PC-9 (cell line): ENCODE data around the gene COX11. TPM values are rescaled to one million over a fixed set of nuclear protein-coding genes. Genes with fewer than 3 reads are reported as not detected.

ENCODE experiments used
- BruUV-seq: library from RNA; stranded (reverse); fragments of 400-500 nt; replicated peaks from 2 replicates; lab custom pipeline; 2021; lab: Mats Ljungman, UMichigan
- CTCF ChIA-PET: fragments of 300-600 bp; sonication (Branson Sonifier 250); formaldehyde crosslinking; loops from one replicate; lab custom pipeline; 2022; ENCODE audit warnings: antibody characterized with exemption; lab: Charles Lee
- POLR2A ChIA-PET: fragments of 300-600 bp; sonication (Branson Sonifier 250); formaldehyde crosslinking; loops from one replicate; lab custom pipeline; 2022; ENCODE audit warnings: antibody characterized with exemption; ENCODE audit not compliant: unreplicated experiment; lab: Charles Lee
- DNase-seq, 2 experiments: peaks; one replicate each; pipeline versions ENCODE4 v3.0.0 to v3.0.0-alpha.2; 2015 to 2022; ENCODE audit warnings: mixed read lengths in 1 of 2
- H2AFZ ChIP-seq: fragments of 200-600 bp; sonication (generic); 2 replicates; pipeline ENCODE4 v1.8.1; 2017; ENCODE audit warnings: antibody characterized with exemption
- H3F3A ChIP-seq: fragments of 200-600 bp; sonication (generic); 2 replicates; pipeline ENCODE4 v1.8.1; 2017; ENCODE audit warnings: antibody characterized with exemption, mild to moderate bottlenecking, low read depth; ENCODE audit not compliant: insufficient read depth
- H3K27ac ChIP-seq: fragments of 200-600 bp; sonication (generic); 2 replicates; pipeline ENCODE4 v1.6.1; 2016; ENCODE audit warnings: mixed run types
- H3K27me3 ChIP-seq: fragments of 200-600 bp; sonication (generic); 2 replicates; pipeline ENCODE4 v1.6.1; 2016; ENCODE audit warnings: low read depth, mixed run types; ENCODE audit not compliant: insufficient read depth
- H3K36me3 ChIP-seq: fragments of 200-600 bp; sonication (generic); 2 replicates; pipeline ENCODE4 v1.6.1; 2016; ENCODE audit warnings: low read depth, mixed run types
- H3K4me1 ChIP-seq: fragments of 200-600 bp; sonication (generic); replicated peaks from 2 replicates; pipeline ENCODE4 v1.6.1; 2016; ENCODE audit warnings: mixed run types; ENCODE audit not compliant: insufficient read depth
- H3K4me2 ChIP-seq: fragments of 200-600 bp; sonication (generic); 2 replicates; pipeline ENCODE4 v1.6.1; 2017; ENCODE audit warnings: mixed run types
- H3K4me3 ChIP-seq: fragments of 200-600 bp; sonication (generic); 2 replicates; pipeline ENCODE4 v1.6.1; 2016; ENCODE audit warnings: mixed run types
- H3K79me2 ChIP-seq: fragments of 200-600 bp; sonication (generic); 2 replicates; pipeline ENCODE4 v1.6.1; 2017; ENCODE audit warnings: low read depth, mixed run types
- H3K9me2 ChIP-seq: fragments of 200-600 bp; sonication (generic); 2 replicates; pipeline ENCODE4 v1.8.1; 2017; ENCODE audit warnings: mild to moderate bottlenecking; ENCODE audit not compliant: insufficient read depth
- H3K9me3 ChIP-seq: fragments of 200-600 bp; sonication (generic); 2 replicates; pipeline ENCODE4 v1.8.1; 2016; ENCODE audit warnings: low read depth; ENCODE audit not compliant: insufficient read depth
- H4K20me1 ChIP-seq: fragments of 200-600 bp; sonication (generic); 2 replicates; pipeline ENCODE4 v1.8.1; 2017; ENCODE audit not compliant: insufficient read depth
- CTCF ChIP-seq: fragments of 200-600 bp; sonication (generic); conservative IDR thresholded peaks from 2 replicates; pipeline ENCODE4 v1.6.1; 2017; ENCODE audit warnings: mixed run types, antibody characterized with exemption, mild to moderate bottlenecking, moderate library complexity
- EZH2 ChIP-seq: fragments of 200-600 bp; sonication (generic); IDR thresholded peaks from 2 replicates; pipeline ENCODE4 v1.8.0; 2017; ENCODE audit warnings: antibody characterized with exemption, low read depth
- intact Hi-C: fragments of 100-400 bp; cut with micrococcal nuclease; formaldehyde crosslinking; loops from one replicate; pipeline ENCODE4 v1.10.0; 2022; ENCODE audit not compliant: unreplicated experiment
- total RNA-seq: library from RNA; stranded (reverse); gene quantifications from 2 replicates; pipeline ENCODE4 v1.2.3, GENCODE V29; 2021

COX11 gene
- total RNA-seq, 1 experiment from 2014 or later = 58.2 TPM

DNA sequence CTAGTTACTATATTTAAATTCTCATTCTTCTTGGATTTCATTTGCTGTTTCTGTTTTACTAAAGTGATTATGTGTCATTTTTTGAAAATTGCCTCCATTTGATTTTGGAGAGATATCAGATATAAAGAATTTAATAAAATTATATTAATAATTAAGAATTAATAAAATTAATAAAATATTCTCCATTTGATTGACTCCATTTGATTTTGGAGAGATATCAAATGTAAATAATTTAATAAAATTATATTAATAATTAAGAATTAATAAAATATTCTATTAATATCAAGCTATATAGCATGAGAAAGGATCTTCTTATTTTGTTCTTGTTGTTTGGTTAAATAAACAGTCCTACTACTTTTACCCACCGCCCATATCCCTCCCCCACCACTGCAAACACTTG, 23.1 kb upstream of the COX11 start:
- Histone ChIP-seq H3F3A (no peaks in the 10 kb centered on the region), H3K27ac (no peak overlapping the region), H3K4me3 (no peak overlapping the region), H3K79me2 (no peaks in the 10 kb centered on the region), H2AFZ (no peak overlapping the region), H3K4me2 (no peak overlapping the region), H3K9me2 (no peaks in the 10 kb centered on the region), H4K20me1 (no peaks in the 10 kb centered on the region), H3K9me3 (no peaks in the 10 kb centered on the region), H3K27me3 (no peaks in the 10 kb centered on the region), H3K36me3 (no peaks in the 10 kb centered on the region), H3K4me1 (no peaks in the 10 kb centered on the region)
- no peak for DNase-seq
- TF ChIP-seq CTCF = no peak
- TF ChIP-seq EZH2 = no peak
- ChIA-PET POLR2A (no interaction called here), CTCF (no interaction called here)
- BruUV-seq = no TSS peak
- intact Hi-C loops = no loop called here

GRCh38 chr17:54990118-54990517, 21.7 kb upstream of the COX11 start:
- Histone ChIP-seq H3K36me3 (no peaks in the 10 kb centered on the region), H3K4me2 (no peak overlapping the region), H3K79me2 (no peaks in the 10 kb centered on the region), H3K27ac (no peak overlapping the region), H2AFZ (no peak overlapping the region), H3F3A (no peaks in the 10 kb centered on the region), H3K9me3 (no peaks in the 10 kb centered on the region), H3K9me2 (no peaks in the 10 kb centered on the region), H3K4me3 (no peak overlapping the region), H4K20me1 (no peaks in the 10 kb centered on the region), H3K27me3 (no peaks in the 10 kb centered on the region), H3K4me1 (no peaks in the 10 kb centered on the region)
- no TSS peak for BruUV-seq
- ChIA-PET POLR2A (no interaction called here), CTCF (no interaction called here)
- TF ChIP-seq EZH2 (no peak), CTCF (no peak)
- intact Hi-C loops = no loop called here
- no peak for DNase-seq

- POLR2A ChIA-PET = no interaction called here
- TF ChIP-seq EZH2 = no peak
- no peak for TF ChIP-seq CTCF
- no peak overlapping the region for H2AFZ ChIP-seq
These were observed 17.0 kb upstream of the COX11 start for GRCh38 chr17:54985476-54985875.

More at GRCh38 chr17:54985476-54985875, 17.0 kb upstream of the COX11 start:
- no peak for DNase-seq
- H3K27me3 ChIP-seq = no peaks in the 10 kb centered on the region
- H3K9me2 ChIP-seq = no peaks in the 10 kb centered on the region; the same call in 1 of the 2 replicates
- peaks cover 9% of the 10 kb centered on the region; the same call in 1 of the 2 replicates for H3K9me3 ChIP-seq
- CTCF ChIA-PET = no interaction called here
- no peaks in the 10 kb centered on the region for H4K20me1 ChIP-seq
- no TSS peak for BruUV-seq
- no peaks in the 10 kb centered on the region for H3K36me3 ChIP-seq
- no peak overlapping the region for H3K4me2 ChIP-seq
- H3K4me1 ChIP-seq = no peaks in the 10 kb centered on the region
- intact Hi-C loops = no loop called here
- no peaks in the 10 kb centered on the region for H3F3A ChIP-seq
- no peak overlapping the region for H3K4me3 ChIP-seq
- H3K79me2 ChIP-seq = no peaks in the 10 kb centered on the region
- H3K27ac ChIP-seq = no peak overlapping the region
